ENCODE results near the gene CCL17. TPM values are rescaled to one million over a fixed set of nuclear protein-coding genes. Genes with fewer than 3 reads are reported as not detected.
"Not testable (repeated sequence)": the region's sequence is repeated elsewhere in the genome, so short reads cannot be mapped to it uniquely, and the experiment has no call there.

Gene CCL17
- total RNA-seq, 1 donor from 2014 or later = not detected

- not testable (repeated sequence) for DNase-seq; ATAC-seq (ENCODE audit: poor library complexity)
- intact Hi-C loops (cut with DNase I) = loop anchor here (5.0 kb wide), 1 partner anchor 73 kb away; no protein-coding TSS in a partner anchor
Observed at GRCh38 chr16:57374925-57375465, 29.6 kb upstream of the CCL17 start.

DNA sequence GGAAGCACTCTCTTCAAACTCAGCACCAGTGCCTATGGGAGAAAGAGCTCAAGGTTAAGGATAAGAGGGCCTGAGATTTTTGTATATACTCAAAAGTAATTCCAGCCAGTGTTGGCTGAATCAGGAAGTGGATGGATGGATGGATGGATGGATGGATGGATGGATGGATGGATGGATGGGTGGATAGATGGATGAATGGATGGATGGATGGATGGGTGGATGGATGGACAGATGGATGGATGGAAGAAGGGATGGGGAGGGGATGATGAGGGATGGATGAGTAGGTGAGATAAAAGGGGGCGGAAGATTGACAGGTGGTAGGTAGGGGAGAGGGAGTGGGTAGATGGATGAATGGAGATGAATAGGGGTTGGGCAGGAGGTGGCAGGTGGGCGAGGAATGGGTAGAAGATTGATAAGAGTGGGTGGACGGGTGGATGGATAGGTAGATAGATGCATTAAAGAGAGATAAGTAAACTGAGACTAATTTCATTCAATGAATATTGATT, 28.2 kb upstream of the CCL17 start:
- no peak for DNase-seq
- ATAC-seq (ENCODE audit: poor library complexity) = no peak
- intact Hi-C loops (cut with DNase I) = no loop called here

- no peak for ATAC-seq (ENCODE audit: poor library complexity)
- no peak for DNase-seq
- intact Hi-C loops (cut with DNase I) = no loop called here
Observed at GRCh38 chr16:57377080-57377841, 27.3 kb upstream of the CCL17 start.

DNA sequence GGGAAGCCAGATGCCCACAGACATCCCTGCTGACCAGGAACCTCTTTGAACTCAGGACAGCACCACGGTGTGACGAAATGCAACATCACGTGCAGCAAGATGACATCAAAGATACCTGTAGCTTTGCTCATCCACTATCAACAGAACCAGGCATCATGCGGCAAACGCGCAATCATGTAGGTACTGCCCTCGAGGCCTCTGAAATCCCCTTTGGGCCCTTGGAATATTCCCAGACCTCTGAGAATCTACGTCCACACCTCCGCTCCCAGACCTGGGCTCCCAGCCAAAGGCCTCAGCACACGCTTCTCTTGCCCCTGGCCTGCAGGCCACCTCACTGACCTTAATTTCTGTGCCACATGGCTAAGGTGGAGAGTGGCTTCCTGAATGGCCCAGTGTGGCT, 25.0 kb upstream of the CCL17 start:
- no peak for ATAC-seq (ENCODE audit: poor library complexity)
- intact Hi-C loops (cut with DNase I) = no loop called here
- no peak for DNase-seq

DNA sequence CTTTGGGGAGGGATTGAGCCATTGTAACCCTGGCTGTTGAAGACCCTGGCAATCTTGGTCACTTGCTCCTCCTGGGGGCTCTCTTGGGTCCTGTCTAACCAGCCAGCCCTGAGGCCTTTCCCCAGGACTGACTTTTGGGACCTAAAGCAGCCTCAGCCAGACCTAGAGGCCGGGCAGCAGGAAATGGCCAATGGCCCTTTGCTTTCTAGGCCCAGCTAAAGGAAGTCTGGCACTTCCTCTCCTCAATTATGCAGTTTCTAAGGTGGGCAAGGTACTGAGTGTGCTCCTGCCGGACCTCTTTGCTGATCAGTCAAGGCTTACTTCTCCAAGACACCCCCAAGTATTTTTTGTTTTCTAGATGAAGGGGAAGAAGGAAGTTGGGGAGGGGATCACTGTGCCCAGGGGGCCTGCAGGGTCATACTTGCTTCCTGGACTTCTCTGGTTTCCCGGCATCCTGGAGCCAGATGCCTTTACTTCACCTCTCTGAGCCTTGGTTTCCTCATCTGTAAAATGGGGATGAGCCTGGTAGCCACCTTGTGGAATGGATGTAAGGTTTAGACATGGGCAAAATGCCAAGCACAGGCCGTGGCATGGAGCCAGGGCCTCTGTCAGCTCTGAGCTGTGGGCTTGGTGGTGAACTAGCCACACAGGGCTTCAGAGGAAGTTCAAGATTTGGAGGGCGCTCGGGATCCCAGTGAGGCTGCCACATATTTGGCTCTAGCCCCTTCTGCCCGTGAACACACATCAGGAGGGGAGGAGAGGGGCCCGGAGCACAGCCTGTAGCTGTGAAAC, 23.7 kb upstream of the CCL17 start:
- no peak for ATAC-seq (ENCODE audit: poor library complexity)
- peak; percentile 70 for DNase-seq
- intact Hi-C loops (cut with DNase I) = no loop called here

DNA sequence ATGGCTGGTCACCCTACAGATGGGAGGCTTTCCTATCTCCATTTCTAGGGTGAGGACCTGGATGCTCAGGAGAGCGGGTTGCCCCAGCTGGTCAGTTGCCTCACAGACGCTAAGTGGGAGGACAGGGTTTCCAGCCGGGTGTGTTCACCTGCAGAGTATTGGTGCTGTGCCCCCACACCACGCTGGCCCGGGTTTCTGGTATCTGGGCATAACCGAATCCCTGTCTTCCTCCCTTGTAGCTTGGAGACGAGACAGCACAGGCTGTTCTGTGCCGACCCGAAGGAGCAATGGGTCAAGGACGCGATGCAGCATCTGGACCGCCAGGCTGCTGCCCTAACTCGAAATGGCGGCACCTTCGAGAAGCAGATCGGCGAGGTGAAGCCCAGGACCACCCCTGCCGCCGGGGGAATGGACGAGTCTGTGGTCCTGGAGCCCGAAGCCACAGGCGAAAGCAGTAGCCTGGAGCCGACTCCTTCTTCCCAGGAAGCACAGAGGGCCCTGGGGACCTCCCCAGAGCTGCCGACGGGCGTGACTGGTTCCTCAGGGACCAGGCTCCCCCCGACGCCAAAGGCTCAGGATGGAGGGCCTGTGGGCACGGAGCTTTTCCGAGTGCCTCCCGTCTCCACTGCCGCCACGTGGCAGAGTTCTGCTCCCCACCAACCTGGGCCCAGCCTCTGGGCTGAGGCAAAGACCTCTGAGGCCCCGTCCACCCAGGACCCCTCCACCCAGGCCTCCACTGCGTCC, 22.6 kb upstream of the CCL17 start:
- DNase-seq (no peak), ATAC-seq (ENCODE audit: poor library complexity) (no peak)
- intact Hi-C loops (cut with DNase I) = no loop called here

- intact Hi-C loops (cut with DNase I) = no loop called here
- DNase-seq (no peak), ATAC-seq (ENCODE audit: poor library complexity) (no peak)
Observed at GRCh38 chr16:57382535-57383275, 21.9 kb upstream of the CCL17 start.

DNA sequence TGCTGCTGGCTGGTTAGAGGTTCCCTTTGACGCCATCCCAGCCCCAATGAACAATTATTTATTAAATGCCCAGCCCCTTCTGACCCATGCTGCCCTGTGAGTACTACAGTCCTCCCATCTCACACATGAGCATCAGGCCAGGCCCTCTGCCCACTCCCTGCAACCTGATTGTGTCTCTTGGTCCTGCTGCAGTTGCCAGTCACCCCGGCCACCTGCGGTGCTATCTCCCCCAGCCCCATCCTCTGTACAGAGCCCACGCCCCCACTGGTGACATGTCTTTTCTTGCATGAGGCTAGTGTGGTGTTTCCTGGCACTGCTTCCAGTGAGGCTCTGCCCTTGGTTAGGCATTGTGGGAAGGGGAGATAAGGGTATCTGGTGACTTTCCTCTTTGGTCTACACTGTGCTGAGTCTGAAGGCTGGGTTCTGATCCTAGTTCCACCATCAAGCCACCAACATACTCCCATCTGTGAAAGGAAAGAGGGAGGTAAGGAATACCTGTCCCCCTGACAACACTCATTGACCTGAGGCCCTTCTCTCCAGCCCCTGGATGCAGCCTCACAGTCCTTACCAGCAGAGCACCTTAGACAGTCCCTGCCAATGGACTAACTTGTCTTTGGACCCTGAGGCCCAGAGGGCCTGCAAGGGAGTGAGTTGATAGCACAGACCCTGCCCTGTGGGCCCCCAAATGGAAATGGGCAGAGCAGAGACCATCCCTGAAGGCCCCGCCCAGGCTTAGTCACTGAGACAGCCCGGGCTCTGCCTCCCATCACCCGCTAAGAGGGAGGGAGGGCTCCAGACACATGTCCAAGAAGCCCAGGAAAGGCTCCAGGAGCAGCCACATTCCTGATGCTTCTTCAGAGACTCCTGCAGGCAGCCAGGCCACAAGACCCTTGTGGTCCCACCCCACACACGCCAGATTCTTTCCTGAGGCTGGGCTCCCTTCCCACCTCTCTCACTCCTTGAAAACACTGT, 21.0 kb upstream of the CCL17 start:
- intact Hi-C loops (cut with DNase I) = no loop called here
- DNase-seq = no peak
- ATAC-seq (ENCODE audit: poor library complexity) = peak; percentile 20

DNA sequence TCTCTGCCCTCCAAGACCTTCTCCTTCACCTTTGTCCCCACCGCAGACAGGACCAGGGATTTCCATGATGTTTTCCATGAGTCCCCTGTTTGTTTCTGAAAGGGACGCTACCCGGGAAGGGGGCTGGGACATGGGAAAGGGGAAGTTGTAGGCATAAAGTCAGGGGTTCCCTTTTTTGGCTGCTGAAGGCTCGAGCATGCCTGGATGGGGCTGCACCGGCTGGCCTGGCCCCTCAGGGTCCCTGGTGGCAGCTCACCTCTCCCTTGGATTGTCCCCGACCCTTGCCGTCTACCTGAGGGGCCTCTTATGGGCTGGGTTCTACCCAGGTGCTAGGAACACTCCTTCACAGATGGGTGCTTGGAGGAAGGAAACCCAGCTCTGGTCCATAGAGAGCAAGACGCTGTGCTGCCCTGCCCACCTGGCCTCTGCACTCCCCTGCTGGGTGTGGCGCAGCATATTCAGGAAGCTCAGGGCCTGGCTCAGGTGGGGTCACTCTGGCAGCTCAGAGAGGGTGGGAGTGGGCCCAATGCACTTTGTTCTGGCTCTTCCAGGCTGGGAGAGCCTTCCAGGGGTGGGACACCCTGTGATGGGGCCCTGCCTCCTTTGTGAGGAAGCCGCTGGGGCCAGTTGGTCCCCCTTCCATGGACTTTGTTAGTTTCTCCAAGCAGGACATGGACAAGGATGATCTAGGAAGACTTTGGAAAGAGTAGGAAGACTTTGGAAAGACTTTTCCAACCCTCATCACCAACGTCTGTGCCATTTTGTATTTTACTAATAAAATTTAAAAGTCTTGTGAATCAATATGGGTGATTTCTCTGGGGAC, 20.1 kb upstream of the CCL17 start:
- intact Hi-C loops (cut with DNase I) = no loop called here
- no peak for DNase-seq
- ATAC-seq (ENCODE audit: poor library complexity) = peak; percentile 28

GRCh38 chr16:57385083-57385482, 19.5 kb upstream of the CCL17 start:
- ATAC-seq (ENCODE audit: poor library complexity) (no peak), DNase-seq (no peak)
- intact Hi-C loops (cut with DNase I) = no loop called here

- ATAC-seq (ENCODE audit: poor library complexity) = no peak
- intact Hi-C loops (cut with DNase I) = no loop called here
- DNase-seq = no peak
Observed at GRCh38 chr16:57386381-57386951, 18.1 kb upstream of the CCL17 start.

- DNase-seq (no peak), ATAC-seq (ENCODE audit: poor library complexity) (no peak)
- intact Hi-C loops (cut with DNase I) = no loop called here
Observed at GRCh38 chr16:57387598-57388354, 16.8 kb upstream of the CCL17 start.

- ATAC-seq (ENCODE audit: poor library complexity) (no peak), DNase-seq (no peak)
- intact Hi-C loops (cut with DNase I) = no loop called here
Observed at GRCh38 chr16:57388359-57389086, 16.0 kb upstream of the CCL17 start.

DNA sequence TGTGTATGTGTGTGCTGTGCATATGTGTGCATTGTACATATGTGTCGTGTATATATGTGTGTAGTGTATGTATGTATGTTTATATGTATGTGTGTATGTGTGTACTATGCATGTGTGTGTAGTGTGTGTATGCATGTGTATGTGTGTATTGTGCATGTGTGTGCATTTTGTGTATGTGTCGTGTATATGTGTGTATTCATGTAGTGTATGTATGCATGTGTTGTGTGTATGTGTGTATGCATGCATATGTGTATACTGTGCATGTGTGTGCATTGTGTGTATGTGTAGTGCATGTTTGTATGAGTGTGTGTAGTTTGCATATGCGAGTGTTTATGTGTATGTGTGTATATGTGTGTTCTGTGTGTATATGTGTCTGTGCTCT, 15.5 kb upstream of the CCL17 start:
- no peak for ATAC-seq (ENCODE audit: poor library complexity)
- intact Hi-C loops (cut with DNase I) = no loop called here
- DNase-seq = no peak

All from Right ventricle myocardium superior (tissue), 1 donor.